IgD-negative memory B cell (primary cell): ENCODE data around the gene CNP. TPM values are rescaled to one million over a fixed set of nuclear protein-coding genes. Genes with fewer than 3 reads are reported as not detected.
"Not testable (repeated sequence)": the region's sequence is repeated elsewhere in the genome, so short reads cannot be mapped to it uniquely, and the experiment has no call there.

Source experiments
- H3K27ac Mint-ChIP-seq, 3 donors: one replicate each; pipeline ENCODE4 v1.8.0; 2020 to 2022; ENCODE audit warnings: mild to moderate bottlenecking in 3 of 3, mixed read lengths in 3 of 3, moderate library complexity in 1 of 3
- H3K27me3 Mint-ChIP-seq: one replicate; pipeline ENCODE4 v1.8.0; 2021; ENCODE audit warnings: mixed read lengths
- H3K36me3 Mint-ChIP-seq: one replicate; pipeline ENCODE4 v1.8.0; 2020; ENCODE audit warnings: mild to moderate bottlenecking, mixed read lengths
- H3K4me1 Mint-ChIP-seq, 3 donors: one replicate each; pipeline ENCODE4 v1.8.0; 2020 to 2022; ENCODE audit warnings: mixed read lengths in 3 of 3, mild to moderate bottlenecking in 1 of 3
- H3K4me3 Mint-ChIP-seq, 4 donors: one replicate each; pipeline ENCODE4 v1.8.0; 2020 to 2022; ENCODE audit warnings: mild to moderate bottlenecking in 4 of 4, mixed read lengths in 4 of 4, moderate library complexity in 3 of 4
- H3K9me3 Mint-ChIP-seq, 3 donors: one replicate each; pipeline ENCODE4 v1.8.0; 2020 to 2021; ENCODE audit warnings: mixed read lengths in 3 of 3, mild to moderate bottlenecking in 1 of 3
- polyA plus RNA-seq: library from polyadenylated mRNA; unstranded; fragments of 300-500 nt; fragmentation: Illumina TruSeq; gene quantifications from one replicate; pipeline ENCODE4 v1.2.3, GENCODE V29; 2021

The CNP gene
- polyA plus RNA-seq, 1 donor from 2014 or later: 53.0 TPM

- Mint-ChIP-seq H3K4me1 (peaks cover 39 to 43% (median 40%) of the 10 kb centered on the region in 3 donors), H3K27ac (peak overlapping the region in 2 of 3 donors; percentile 93 to 99), H3K36me3 (peaks cover 3% of the 10 kb centered on the region), H3K27me3 (no peaks in the 10 kb centered on the region), H3K4me3 (peak overlapping the region; percentile 6 to 99 (median 90)), H3K9me3 (no peaks in the 10 kb centered on the region)
Measured at GRCh38 chr17:42018988-42019387, 52.4 kb downstream of the CNP start.

DNA sequence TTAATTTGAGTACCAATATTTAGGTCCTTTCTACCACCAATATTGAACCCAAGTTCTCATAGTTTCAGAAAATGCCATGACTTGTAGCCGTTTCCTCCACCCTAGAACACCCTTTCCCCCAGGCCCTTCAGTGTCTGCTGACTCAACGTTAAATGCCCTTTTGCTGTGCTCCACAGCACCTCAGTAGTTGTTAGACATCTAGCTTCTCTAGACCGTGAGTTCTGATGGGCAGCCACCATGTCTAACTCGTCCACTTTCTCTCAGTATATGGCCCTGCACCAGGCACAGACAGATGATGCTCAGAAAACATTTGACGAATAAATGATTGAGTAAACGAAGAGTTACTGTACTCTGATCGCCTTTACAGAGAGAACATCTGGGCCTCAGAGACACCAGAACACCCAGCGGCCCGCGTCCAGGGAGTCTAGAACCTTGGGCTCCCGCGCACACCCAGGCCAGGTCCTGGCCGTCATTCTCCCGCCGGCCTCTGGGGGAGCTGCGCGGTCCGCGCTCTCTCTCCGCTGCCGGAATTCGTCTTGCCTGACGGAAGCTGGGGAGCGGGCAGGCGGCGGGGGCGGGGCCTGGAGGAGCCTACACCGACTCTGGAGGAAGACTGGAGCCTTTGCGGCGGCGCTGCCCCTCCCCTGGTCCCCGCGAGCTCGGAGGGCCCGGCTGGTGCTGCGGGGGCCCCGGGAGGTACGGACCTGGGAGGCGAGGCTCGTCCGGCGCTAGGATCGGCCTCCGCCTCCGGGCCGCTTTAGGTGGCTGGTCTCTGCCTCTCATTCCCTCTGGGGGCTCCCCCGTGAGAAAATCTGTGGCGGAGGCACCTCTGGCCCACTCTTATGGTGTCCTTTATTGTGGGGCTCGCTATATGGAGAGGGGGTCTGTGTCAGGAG lies 53.2 kb downstream of the CNP start, which contains the start of gene NKIRAS2:
Gene NKIRAS2, plus strand, starts transcription at position 582 of the 896 bp plus-strand sequence. CDS start 1,488 bp downstream, outside the sequence.
- Mint-ChIP-seq H3K27me3 (no peaks in the 10 kb centered on the region), H3K4me3 (peak within 1 kb of the TSS; percentile 84 to 99 (median 95)), H3K27ac (peak within 1 kb of the TSS; percentile 84 to 94 (median 93)), H3K4me1 (peaks cover 42 to 44% (median 43%) of the 10 kb centered on the region in 3 donors), H3K36me3 (peaks cover 3% of the 10 kb centered on the region), H3K9me3 (no peaks in the 10 kb centered on the region)

DNA sequence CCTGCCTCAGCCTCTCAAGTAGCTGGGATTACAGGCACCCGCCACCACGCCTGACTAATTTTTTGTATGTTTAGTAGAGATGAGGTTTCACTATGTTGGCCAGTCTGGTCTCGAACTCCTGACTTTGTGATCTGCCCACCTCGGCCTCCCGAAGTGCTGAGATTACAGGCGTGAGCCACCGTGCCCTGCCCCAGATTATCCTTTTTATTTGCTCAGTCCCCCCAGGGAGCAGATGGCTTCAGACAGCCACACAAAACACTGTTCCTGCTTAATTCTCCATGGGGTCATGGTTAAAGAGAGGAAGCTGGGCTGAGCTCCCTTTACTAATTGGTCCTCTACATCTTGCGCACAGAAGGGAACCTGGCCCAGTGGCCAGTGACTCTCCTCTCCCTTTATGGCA lies 54.2 kb downstream of the CNP start:
- Mint-ChIP-seq H3K27ac (peak overlapping the region in 1 of 3 donors; percentile 86), H3K4me3 (peak overlapping the region; percentile 73 to 95 (median 82)), H3K4me1 (peaks cover 36 to 43% (median 42%) of the 10 kb centered on the region in 3 donors)
- H3K9me3 Mint-ChIP-seq, H3K27me3 Mint-ChIP-seq, H3K36me3 Mint-ChIP-seq: not testable (repeated sequence)

DNA sequence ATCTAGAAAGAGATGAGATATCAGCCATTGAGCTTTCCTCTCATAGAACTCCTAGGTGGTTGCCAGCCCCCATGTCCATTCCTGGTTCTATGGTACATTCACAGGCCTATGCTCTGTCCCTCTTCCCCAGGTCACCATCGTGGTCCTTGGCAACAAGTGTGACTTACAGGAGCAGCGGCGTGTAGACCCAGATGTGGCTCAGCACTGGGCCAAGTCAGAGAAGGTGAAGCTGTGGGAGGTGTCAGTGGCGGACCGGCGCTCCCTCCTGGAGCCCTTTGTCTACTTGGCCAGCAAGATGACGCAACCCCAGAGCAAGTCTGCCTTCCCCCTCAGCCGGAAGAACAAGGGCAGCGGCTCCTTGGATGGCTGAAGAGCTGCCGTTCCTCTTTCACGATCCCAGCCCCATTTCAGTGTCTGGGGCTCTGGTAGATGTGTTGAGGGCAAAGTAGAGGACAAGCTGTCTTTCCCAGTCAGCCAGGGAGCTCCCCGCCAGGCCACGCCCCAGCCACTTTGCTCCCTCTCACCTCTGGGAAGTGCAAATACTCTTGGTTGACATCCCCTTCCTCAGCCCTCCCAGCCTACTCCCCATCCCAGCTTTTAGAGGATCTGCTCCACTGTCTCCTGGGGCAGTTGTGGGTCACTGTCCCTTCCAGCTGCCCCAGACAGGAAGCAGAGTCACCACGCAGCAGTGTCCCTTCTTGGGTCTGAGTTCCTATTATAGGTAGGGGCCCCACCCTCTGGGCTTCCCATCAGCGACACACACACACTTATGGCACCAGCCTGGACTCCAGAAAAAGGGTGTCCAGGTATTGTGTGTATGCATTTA lies 57.1 kb downstream of the CNP start:
- Mint-ChIP-seq H3K27me3 (no peaks in the 10 kb centered on the region), H3K4me1 (peaks cover 22 to 27% (median 25%) of the 10 kb centered on the region in 3 donors), H3K4me3 (peak overlapping the region in 2 of 4 donors; percentile 25 to 95), H3K36me3 (peaks cover 1% of the 10 kb centered on the region), H3K9me3 (no peaks in the 10 kb centered on the region), H3K27ac (no peak overlapping the region)

DNA sequence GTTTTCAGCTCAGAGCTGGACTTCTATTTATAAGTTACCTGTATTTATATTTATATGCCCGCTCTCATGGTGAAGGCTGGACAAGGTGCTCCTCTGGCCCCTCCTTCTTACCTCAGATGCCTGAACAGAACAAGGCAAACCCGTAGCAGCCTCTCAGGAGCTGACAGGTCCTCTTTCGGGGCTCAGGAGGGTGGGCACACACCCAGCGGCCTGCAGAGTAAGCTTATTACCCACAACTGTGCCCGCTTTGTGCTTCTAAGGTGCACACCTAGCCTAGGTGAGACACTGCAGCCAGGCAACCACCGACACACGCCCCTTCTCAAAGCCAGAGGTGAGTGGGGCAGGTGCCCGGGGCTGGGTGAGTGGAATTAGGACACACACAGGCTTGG lies 58.6 kb downstream of the CNP start:
- Mint-ChIP-seq H3K36me3 (peaks cover 3% of the 10 kb centered on the region), H3K4me1 (peaks cover 18 to 22% (median 19%) of the 10 kb centered on the region in 3 donors), H3K27me3 (no peaks in the 10 kb centered on the region), H3K27ac (peak overlapping the region in 2 of 3 donors; percentile 78 to 92), H3K9me3 (no peaks in the 10 kb centered on the region), H3K4me3 (peak overlapping the region in 3 of 4 donors; percentile 79 to 82 (median 79))

DNA sequence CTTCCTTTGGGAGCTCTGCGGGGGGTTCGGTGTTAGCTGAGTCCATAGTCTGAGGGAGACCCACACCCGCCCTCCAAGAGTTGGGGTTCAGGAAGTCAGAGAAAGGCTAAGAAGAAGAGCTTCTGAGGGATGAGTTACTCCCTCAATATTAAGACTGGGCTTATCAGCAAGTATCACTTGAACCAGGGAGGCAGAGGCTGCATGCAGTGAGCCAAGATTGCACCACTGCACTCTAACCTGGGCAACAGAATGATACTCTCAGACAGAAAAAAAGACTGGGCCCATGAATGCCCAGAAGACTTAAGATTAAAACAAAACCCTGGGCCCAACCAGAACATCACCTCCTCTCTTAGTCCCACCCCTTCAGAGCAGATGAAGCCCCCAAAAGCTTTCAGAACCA lies 59.3 kb downstream of the CNP start:
- H3K4me1 Mint-ChIP-seq: peaks cover 13 to 17% (median 13%) of the 10 kb centered on the region in 3 donors

GRCh38 chr17:42026857-42027589 lies 60.4 kb downstream of the CNP start:
- no peak overlapping the region for H3K27ac Mint-ChIP-seq
- H3K4me1 Mint-ChIP-seq: peaks cover 6 to 9% (median 7%) of the 10 kb centered on the region in 3 donors
- H3K9me3 Mint-ChIP-seq: no peaks in the 10 kb centered on the region
- no peak overlapping the region for H3K4me3 Mint-ChIP-seq
- H3K27me3 Mint-ChIP-seq: no peaks in the 10 kb centered on the region
- peaks cover 3% of the 10 kb centered on the region for H3K36me3 Mint-ChIP-seq

More for the DNA sequence above, 59.3 kb downstream of the CNP start:
- Mint-ChIP-seq H3K9me3 (no peaks in the 10 kb centered on the region), H3K4me3 (no peak overlapping the region), H3K27me3 (no peaks in the 10 kb centered on the region), H3K36me3 (peaks cover 3% of the 10 kb centered on the region), H3K27ac (peak overlapping the region in 1 of 3 donors; percentile 5)

Other genes starting within 250 kb of the CNP start
- not detected for gene HAP1, start 232.2 kb upstream of the CNP start, polyA plus RNA-seq
- gene JUP, start 180.1 kb upstream of the CNP start, polyA plus RNA-seq: 72.0 TPM
- gene P3H4, start 154.8 kb upstream of the CNP start, polyA plus RNA-seq: 1.5 TPM
- not detected for gene FKBP10, start 153.8 kb upstream of the CNP start, polyA plus RNA-seq
- gene NT5C3B, start 130.6 kb upstream of the CNP start, polyA plus RNA-seq: 50.1 TPM
- gene KLHL10, start 129.0 kb upstream of the CNP start, polyA plus RNA-seq: 0.16 TPM
- 6.5 TPM for gene KLHL11, start 101.4 kb upstream of the CNP start, polyA plus RNA-seq
- 52.9 TPM for gene ACLY, start 47.8 kb upstream of the CNP start, polyA plus RNA-seq
- 0.10 TPM for gene ODAD4, start 36.2 kb upstream of the CNP start, polyA plus RNA-seq
- 82.3 TPM for gene DNAJC7, start 50.6 kb downstream of the CNP start, polyA plus RNA-seq
- 30.7 TPM for gene NKIRAS2, start 53.3 kb downstream of the CNP start, polyA plus RNA-seq
- gene C17orf113, start 83.8 kb downstream of the CNP start, polyA plus RNA-seq: 0.48 TPM
- gene ZNF385C, start 131.7 kb downstream of the CNP start, polyA plus RNA-seq: 0.09 TPM
- gene DHX58, start 145.9 kb downstream of the CNP start, polyA plus RNA-seq: 13.3 TPM
- gene KAT2A, start 154.6 kb downstream of the CNP start, polyA plus RNA-seq: 26.7 TPM
- gene HSPB9, start 156.0 kb downstream of the CNP start, polyA plus RNA-seq: 0.15 TPM
- 86.8 TPM for gene RAB5C, start 188.2 kb downstream of the CNP start, polyA plus RNA-seq
- not detected for gene KCNH4, start 214.3 kb downstream of the CNP start, polyA plus RNA-seq
- not detected for gene HCRT, start 218.7 kb downstream of the CNP start, polyA plus RNA-seq
- 24.3 TPM for gene GHDC, start 227.7 kb downstream of the CNP start, polyA plus RNA-seq